ENCODE data around the gene FGF10.
A peak's percentile ranks its signal among the peaks of the same experiment; 100 is the strongest.

FGF10 gene

GRCh38 chr5:44345871-44346270, 43.3 kb downstream of the FGF10 start:
- no peak for DNase-seq

GRCh38 chr5:44336708-44337107, 52.5 kb downstream of the FGF10 start:
- DNase-seq = no peak

- DNase-seq = no peak
Measured at GRCh38 chr5:44334622-44335021, 54.6 kb downstream of the FGF10 start.

- peak; percentile 7 for DNase-seq
Measured at GRCh38 chr5:44332285-44332971, 56.8 kb downstream of the FGF10 start.

- DNase-seq = no peak
Measured at GRCh38 chr5:44331471-44332050, 57.7 kb downstream of the FGF10 start.

- DNase-seq = no peak
Measured at GRCh38 chr5:44329716-44330115, 59.5 kb downstream of the FGF10 start.

GRCh38 chr5:44321144-44321725, 68.0 kb downstream of the FGF10 start:
- no peak for DNase-seq

- DNase-seq = no peak
Measured at GRCh38 chr5:44320188-44320587, 69.0 kb downstream of the FGF10 start.

- DNase-seq = no peak
Measured at GRCh38 chr5:44318883-44319282, 70.3 kb downstream of the FGF10 start.

GRCh38 chr5:44312374-44312773, 76.8 kb downstream of the FGF10 start:
- no peak for DNase-seq

GRCh38 chr5:44300551-44300950, 88.7 kb downstream of the FGF10 start:
- no peak for DNase-seq

GRCh38 chr5:44299394-44299793, 89.8 kb downstream of the FGF10 start:
- DNase-seq = no peak

GRCh38 chr5:44294516-44294915, 94.7 kb downstream of the FGF10 start:
- no peak for DNase-seq

- DNase-seq = no peak
Measured at GRCh38 chr5:44292736-44293135, 96.5 kb downstream of the FGF10 start.

GRCh38 chr5:44278469-44278868, 110.8 kb downstream of the FGF10 start:
- no peak for DNase-seq

- no peak for DNase-seq
Measured at GRCh38 chr5:44275908-44276307, 113.3 kb downstream of the FGF10 start.

- no peak for DNase-seq
Measured at GRCh38 chr5:44275329-44275728, 113.9 kb downstream of the FGF10 start.

- no peak for DNase-seq
Measured at GRCh38 chr5:44267909-44268308, 121.3 kb downstream of the FGF10 start.

GRCh38 chr5:44266882-44267576, 122.2 kb downstream of the FGF10 start:
- no peak for DNase-seq

GRCh38 chr5:44265713-44266112, 123.5 kb downstream of the FGF10 start:
- no peak for DNase-seq

GRCh38 chr5:44260793-44261192, 128.4 kb downstream of the FGF10 start:
- no peak for DNase-seq

GRCh38 chr5:44257653-44258365, 131.4 kb downstream of the FGF10 start:
- DNase-seq = no peak

GRCh38 chr5:44257221-44257620, 132.0 kb downstream of the FGF10 start:
- no peak for DNase-seq

All from kidney glomerular epithelial cell (primary cell).